GM12874 (cell line): ENCODE data around the gene CPNE9.

ENCODE experiments used
- CTCF ChIP-seq: IDR thresholded peaks from 2 replicates; pipeline ENCODE4 v1.5.1; 2011; ENCODE audit warnings: low read depth, mild to moderate bottlenecking, control low read depth, low read length, moderate library complexity; ENCODE audit not compliant: insufficient read depth

CPNE9 gene

GRCh38 chr3:9762871-9763270, 59.2 kb downstream of the CPNE9 start:
- TF ChIP-seq CTCF, result no peak

- no peak for TF ChIP-seq CTCF
Measured at GRCh38 chr3:9765865-9766264, 62.2 kb downstream of the CPNE9 start.

GRCh38 chr3:9767418-9767817, 63.8 kb downstream of the CPNE9 start:
- TF ChIP-seq CTCF, result no peak

GRCh38 chr3:9768141-9768775, 64.6 kb downstream of the CPNE9 start:
- no peak for TF ChIP-seq CTCF

GRCh38 chr3:9769012-9769411, 65.4 kb downstream of the CPNE9 start:
- TF ChIP-seq CTCF, result no peak

- no peak for TF ChIP-seq CTCF
Measured at GRCh38 chr3:9769426-9770275, 66.0 kb downstream of the CPNE9 start, which contains the start of gene CAMK1. Gene CAMK1 (minus strand): TSS chr3:9769947. CDS start chr3:9767749, 2,198 bp downstream.

- TF ChIP-seq CTCF, result no peak
Measured at GRCh38 chr3:9770276-9770812, 66.7 kb downstream of the CPNE9 start.
